Mesenchymal stem cell (in vitro differentiated cells and primary cell): ENCODE results near the gene LMNTD1.

Experiments used
- DNase-seq: peaks from one replicate; pipeline ENCODE4 v3.0.0-alpha.2; 2013
- H2AFZ ChIP-seq: one replicate; pipeline ENCODE4 v1.6.1; 2013; ENCODE audit warnings: low read depth, mild to moderate bottlenecking, control low read depth, inconsistent platforms, low read length, moderate library complexity
- H2AK5ac ChIP-seq: 2 replicates; pipeline ENCODE4 v1.6.1; 2013; ENCODE audit warnings: low read length, moderate library complexity, mild to moderate bottlenecking, inconsistent platforms; ENCODE audit not compliant: severe bottlenecking
- H2BK120ac ChIP-seq: one replicate; pipeline ENCODE4 v1.6.1; 2013; ENCODE audit warnings: low read depth, mild to moderate bottlenecking, inconsistent platforms, low read length, moderate library complexity
- H2BK12ac ChIP-seq, 2 experiments: one replicate each; pipeline ENCODE4 v1.6.1; 2013; ENCODE audit warnings: inconsistent platforms in 2 of 2, low read length in 2 of 2, mild to moderate bottlenecking in 2 of 2, moderate library complexity in 2 of 2, control low read depth in 1 of 2
- H2BK15ac ChIP-seq: one replicate; pipeline ENCODE4 v1.6.1; 2013; ENCODE audit warnings: mild to moderate bottlenecking, low read depth, inconsistent platforms; ENCODE audit not compliant: poor library complexity, severe bottlenecking
- H2BK5ac ChIP-seq: 2 replicates; pipeline ENCODE4 v1.6.1; 2013; ENCODE audit warnings: low read depth, mild to moderate bottlenecking, low read length, control low read depth, inconsistent platforms; ENCODE audit not compliant: poor library complexity, severe bottlenecking
- H3K14ac ChIP-seq, 2 experiments: one replicate each; pipeline ENCODE4 v1.6.1; 2013; ENCODE audit warnings: inconsistent platforms in 2 of 2, low read length in 2 of 2, control low read depth in 1 of 2, mild to moderate bottlenecking in 1 of 2, moderate library complexity in 1 of 2
- H3K18ac ChIP-seq, 2 experiments: one replicate each; pipeline ENCODE4 v1.6.1; 2013; ENCODE audit warnings: inconsistent platforms in 2 of 2, low read length in 2 of 2, control low read depth in 1 of 2, low read depth in 1 of 2, mild to moderate bottlenecking in 1 of 2
- H3K23ac ChIP-seq, 2 experiments: one replicate each; pipeline ENCODE4 v1.6.1; 2013; ENCODE audit warnings: inconsistent platforms in 2 of 2, low read length in 2 of 2, mild to moderate bottlenecking in 2 of 2, moderate library complexity in 2 of 2, control low read depth in 1 of 2
- H3K27ac ChIP-seq: 2 replicates; pipeline ENCODE4 v1.5.1; 2013; ENCODE audit warnings: mild to moderate bottlenecking, moderate library complexity, low read length, control low read depth, inconsistent platforms; ENCODE audit not compliant: poor library complexity, severe bottlenecking
- H3K27me3 ChIP-seq, 2 experiments: 2 replicates each; pipeline versions ENCODE4 v1.6.1 to v1.7.0; 2013; ENCODE audit warnings: low read length in 2 of 2, mild to moderate bottlenecking in 2 of 2, moderate library complexity in 2 of 2, control low read depth in 1 of 2, inconsistent platforms in 1 of 2; ENCODE audit not compliant: control insufficient read depth in 1 of 2, insufficient read depth in 1 of 2
- H3K36me3 ChIP-seq, 2 experiments: 2 replicates each; pipeline versions ENCODE4 v1.6.1 to v1.7.0; 2013; ENCODE audit warnings: low read length in 2 of 2, control low read depth in 1 of 2, inconsistent platforms in 1 of 2, low read depth in 1 of 2, mild to moderate bottlenecking in 1 of 2; ENCODE audit not compliant: insufficient read depth in 2 of 2, control insufficient read depth in 1 of 2
- H3K4ac ChIP-seq, 2 experiments: one replicate each; pipeline ENCODE4 v1.6.1; 2013; ENCODE audit warnings: inconsistent platforms in 2 of 2, low read length in 2 of 2, mild to moderate bottlenecking in 2 of 2, moderate library complexity in 2 of 2, control low read depth in 1 of 2, low read depth in 1 of 2
- H3K4me1 ChIP-seq: 2 replicates; pipeline ENCODE4 v1.6.1; 2013; ENCODE audit warnings: low read depth, low read length, control low read depth; ENCODE audit not compliant: control insufficient read depth, insufficient read depth
- H3K4me2 ChIP-seq: 2 replicates; pipeline ENCODE4 v1.6.1; 2013; ENCODE audit warnings: low read length, mild to moderate bottlenecking, inconsistent platforms; ENCODE audit not compliant: poor library complexity, severe bottlenecking
- H3K4me3 ChIP-seq, 2 experiments: 2 replicates each; pipeline versions ENCODE4 v1.5.1 to v1.7.0; 2013; ENCODE audit warnings: low read length in 2 of 2, mild to moderate bottlenecking in 2 of 2, control low read depth in 1 of 2, low read depth in 1 of 2; ENCODE audit not compliant: insufficient read depth in 1 of 2
- H3K79me1 ChIP-seq: replicated peaks from 2 replicates; pipeline ENCODE4 v1.6.1; 2013; ENCODE audit warnings: mild to moderate bottlenecking, control low read depth, low read length, inconsistent platforms; ENCODE audit not compliant: poor library complexity, severe bottlenecking
- H3K9ac ChIP-seq: 2 replicates; pipeline ENCODE4 v1.7.0; 2013; ENCODE audit warnings: mild to moderate bottlenecking, low read length, moderate library complexity
- H3K9me3 ChIP-seq: 2 replicates; pipeline ENCODE4 v1.7.0; 2013; ENCODE audit warnings: mild to moderate bottlenecking, low read length; ENCODE audit not compliant: control insufficient read depth
- H4K8ac ChIP-seq: one replicate; pipeline ENCODE4 v1.6.1; 2013; ENCODE audit warnings: inconsistent platforms, mild to moderate bottlenecking, low read length, moderate library complexity
- H4K91ac ChIP-seq: one replicate; pipeline ENCODE4 v1.6.1; 2013; ENCODE audit warnings: mild to moderate bottlenecking, low read length, inconsistent platforms
- WGBS: methylation state at CpG from one replicate; pipeline ENCODE4 v1.1.7; 2013; ENCODE audit warnings: mixed read lengths; 5-methylcytosine and 5-hydroxymethylcytosine counted together

The LMNTD1 gene

DNA sequence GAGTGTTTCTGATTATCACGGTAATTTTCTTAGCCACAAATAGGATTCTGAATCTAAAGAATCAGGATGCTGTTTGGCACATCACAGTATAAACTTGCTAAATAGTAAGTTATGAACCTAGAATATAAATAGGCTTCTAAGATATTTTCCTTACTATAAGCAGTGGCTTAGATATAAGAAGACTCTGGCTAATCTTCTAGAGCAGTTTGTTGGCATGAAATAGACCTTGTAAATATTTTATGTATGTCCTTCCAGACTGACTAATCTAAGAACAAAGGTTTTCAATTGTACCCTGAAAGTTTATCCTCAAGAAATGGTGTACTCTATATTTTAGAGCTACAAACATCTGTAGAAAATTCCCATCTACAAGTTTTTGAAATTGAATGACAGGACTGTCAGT is 48.3 kb downstream of the LMNTD1 start:
- H3K4me3 ChIP-seq = no peak overlapping the region
- no peak overlapping the region for H2AFZ ChIP-seq

DNA sequence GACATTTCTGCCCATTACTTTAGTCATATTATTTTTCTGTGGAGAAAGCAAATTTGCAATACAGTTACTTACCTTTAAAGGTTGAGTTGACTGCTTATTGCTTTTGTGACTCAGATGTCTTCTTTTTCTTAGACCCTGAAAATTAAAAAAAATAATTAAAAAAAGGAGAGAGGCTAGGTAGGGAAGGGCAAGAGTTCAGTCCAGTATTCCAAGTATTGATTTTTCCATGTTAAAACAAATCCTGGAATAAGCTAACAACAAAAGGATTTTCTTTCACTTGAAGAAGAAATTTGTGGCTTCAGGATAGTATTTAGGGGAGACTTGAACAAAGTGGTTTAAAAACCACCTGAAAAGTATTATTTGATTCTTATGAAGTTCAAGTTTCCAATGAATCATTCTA is 49.4 kb downstream of the LMNTD1 start:
- no peak overlapping the region for H3K4ac ChIP-seq
- H3K18ac ChIP-seq = no peak overlapping the region
- no peak overlapping the region for H3K14ac ChIP-seq
- no peak overlapping the region for H3K9ac ChIP-seq
- H2BK5ac ChIP-seq = no peak overlapping the region
- no peak overlapping the region for H3K23ac ChIP-seq
- no peak for DNase-seq
- no peaks in the 10 kb centered on the region for H3K27me3 ChIP-seq
- H4K8ac ChIP-seq = no peak overlapping the region
- no peak overlapping the region for H3K27ac ChIP-seq
- no peaks in the 10 kb centered on the region for H3K4me1 ChIP-seq
- peaks cover 5% of the 10 kb centered on the region for H3K9me3 ChIP-seq
- H3K36me3 ChIP-seq = no peaks in the 10 kb centered on the region
- no peak overlapping the region for H3K4me2 ChIP-seq
- no peak overlapping the region for H2AFZ ChIP-seq
- H2BK120ac ChIP-seq = no peak overlapping the region
- no peak overlapping the region for H3K4me3 ChIP-seq
- no peak overlapping the region for H2BK15ac ChIP-seq
- H4K91ac ChIP-seq = no peak overlapping the region
- no peak overlapping the region for H2AK5ac ChIP-seq
- no peaks in the 10 kb centered on the region for H3K79me1 ChIP-seq
- no peak overlapping the region for H2BK12ac ChIP-seq

More for the DNA sequence above, 48.3 kb downstream of the LMNTD1 start:
- H2AK5ac ChIP-seq = no peak overlapping the region
- no peaks in the 10 kb centered on the region for H3K27me3 ChIP-seq
- no peak overlapping the region for H3K18ac ChIP-seq
- H3K14ac ChIP-seq = no peak overlapping the region
- no peaks in the 10 kb centered on the region for H3K9me3 ChIP-seq
- DNase-seq = no peak
- no peak overlapping the region for H3K9ac ChIP-seq
- H3K4me2 ChIP-seq = no peak overlapping the region
- H3K36me3 ChIP-seq = no peaks in the 10 kb centered on the region
- WGBS = no CpG with 5 or more reads among the region's 1 CpG
- H2BK12ac ChIP-seq = no peak overlapping the region
- no peak overlapping the region for H2BK120ac ChIP-seq
- no peak overlapping the region for H2BK5ac ChIP-seq
- no peaks in the 10 kb centered on the region for H3K79me1 ChIP-seq
- no peak overlapping the region for H4K91ac ChIP-seq
- no peaks in the 10 kb centered on the region for H3K4me1 ChIP-seq
- no peak overlapping the region for H2BK15ac ChIP-seq
- no peak overlapping the region for H3K23ac ChIP-seq
- H3K4ac ChIP-seq = no peak overlapping the region
- no peak overlapping the region for H3K27ac ChIP-seq
- H4K8ac ChIP-seq = no peak overlapping the region

DNA sequence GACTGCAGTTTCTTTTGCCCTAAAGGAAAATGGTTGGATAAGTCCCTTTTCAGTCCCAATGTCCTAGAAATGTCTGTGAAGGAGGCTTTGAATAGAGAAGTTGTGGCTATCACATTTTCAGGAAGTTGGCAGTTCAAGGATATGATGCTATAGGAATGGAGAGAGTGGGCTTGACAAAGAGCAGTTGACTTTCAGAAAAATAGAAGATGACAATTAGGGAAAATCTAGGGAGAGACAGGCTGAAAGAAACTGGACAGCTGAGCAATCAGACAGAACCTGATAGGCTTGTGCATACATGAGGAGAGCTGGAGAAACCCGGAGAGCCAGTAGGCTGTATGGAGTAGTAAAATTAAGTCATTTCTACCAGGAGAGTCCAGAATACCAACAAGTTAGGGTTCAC is 50.5 kb downstream of the LMNTD1 start:
- H2BK15ac ChIP-seq = no peak overlapping the region
- H3K18ac ChIP-seq = no peak overlapping the region
- H4K91ac ChIP-seq = no peak overlapping the region
- no peaks in the 10 kb centered on the region for H3K36me3 ChIP-seq
- H3K4me2 ChIP-seq = no peak overlapping the region
- no peak overlapping the region for H3K4ac ChIP-seq
- no peak overlapping the region for H2AFZ ChIP-seq
- H2AK5ac ChIP-seq = no peak overlapping the region
- 100% methylated on average over 1 of the region's 1 CpG for WGBS
- peaks cover 9% of the 10 kb centered on the region for H3K9me3 ChIP-seq
- no peak overlapping the region for H2BK12ac ChIP-seq
- no peak for DNase-seq
- H3K9ac ChIP-seq = no peak overlapping the region
- no peaks in the 10 kb centered on the region for H3K27me3 ChIP-seq
- no peak overlapping the region for H3K14ac ChIP-seq
- H2BK5ac ChIP-seq = no peak overlapping the region
- H3K4me1 ChIP-seq = no peaks in the 10 kb centered on the region
- H2BK120ac ChIP-seq = no peak overlapping the region
- no peak overlapping the region for H3K23ac ChIP-seq
- H3K79me1 ChIP-seq = no peaks in the 10 kb centered on the region
- H4K8ac ChIP-seq = no peak overlapping the region
- no peak overlapping the region for H3K4me3 ChIP-seq
- H3K27ac ChIP-seq = no peak overlapping the region

DNA sequence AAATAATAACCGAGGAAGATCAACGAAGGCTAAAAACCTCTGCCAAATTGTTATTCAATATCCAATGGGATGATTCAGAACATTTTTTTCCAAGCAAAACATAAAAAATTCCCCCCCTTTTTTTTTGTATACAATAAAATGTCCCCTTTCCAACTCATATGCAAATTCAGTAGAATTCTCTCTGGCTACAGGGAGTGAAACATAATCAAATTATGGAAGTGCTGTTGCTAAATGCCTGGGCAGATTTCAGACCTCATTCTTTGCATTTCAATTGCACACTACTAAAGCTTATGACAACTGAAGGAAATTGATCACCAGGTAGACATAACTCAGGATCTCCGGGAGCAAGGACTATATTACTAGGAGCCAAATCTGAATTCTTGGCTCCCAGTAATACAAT is 51.0 kb downstream of the LMNTD1 start:
- no peak overlapping the region for H3K23ac ChIP-seq

More for the DNA sequence above, 51.0 kb downstream of the LMNTD1 start:
- Histone ChIP-seq H3K4me1 (peaks cover under 1% of the 10 kb centered on the region), H2BK12ac (no peak overlapping the region), H3K27ac (no peak overlapping the region), H4K91ac (no peak overlapping the region), H3K9me3 (peaks cover 9% of the 10 kb centered on the region), H3K18ac (no peak overlapping the region), H3K36me3 (no peaks in the 10 kb centered on the region), H3K27me3 (no peaks in the 10 kb centered on the region), H2AFZ (no peak overlapping the region), H3K4me3 (no peak overlapping the region), H2AK5ac (no peak overlapping the region), H3K4me2 (no peak overlapping the region), H3K14ac (no peak overlapping the region), H2BK15ac (no peak overlapping the region), H3K79me1 (no peaks in the 10 kb centered on the region), H3K4ac (no peak overlapping the region), H3K9ac (no peak overlapping the region), H2BK120ac (no peak overlapping the region), H4K8ac (no peak overlapping the region), H2BK5ac (no peak overlapping the region)
- no peak for DNase-seq
- 94% methylated on average over 3 of the region's 3 CpGs for WGBS
